Skeletal muscle satellite cell (primary cell): ENCODE measurements around the gene GPR180.
"Not testable (repeated sequence)": the region's sequence is repeated elsewhere in the genome, so short reads cannot be mapped to it uniquely, and the experiment has no call there.

Source experiments
- H3K27me3 ChIP-seq: 2 replicates; pipeline ENCODE4 v1.7.0; 2013; ENCODE audit warnings: low read length; ENCODE audit not compliant: control insufficient read depth, insufficient read depth
- H3K36me3 ChIP-seq: 2 replicates; pipeline ENCODE4 v1.7.0; 2013; ENCODE audit warnings: mild to moderate bottlenecking, control low read depth, low read length; ENCODE audit not compliant: insufficient read depth
- H3K4me1 ChIP-seq: 2 replicates; pipeline ENCODE4 v1.7.0; 2013; ENCODE audit warnings: low read length; ENCODE audit not compliant: control insufficient read depth, insufficient read depth
- H3K4me2 ChIP-seq: 2 replicates; pipeline ENCODE4 v1.7.0; 2013; ENCODE audit warnings: mild to moderate bottlenecking, low read length
- H3K4me3 ChIP-seq: 2 replicates; pipeline ENCODE4 v1.7.0; 2013; ENCODE audit warnings: low read length
- H3K9ac ChIP-seq: 2 replicates; pipeline ENCODE4 v1.7.0; 2013; ENCODE audit warnings: mild to moderate bottlenecking, low read depth, low read length, moderate library complexity
- H3K9me3 ChIP-seq: replicated peaks from 2 replicates; pipeline ENCODE4 v1.7.0; 2013; ENCODE audit warnings: mild to moderate bottlenecking, control low read depth, low read length

Gene GPR180

GRCh38 chr13:94622344-94622743 is 20.7 kb downstream of the GPR180 start:
- Histone ChIP-seq H3K36me3 (peaks cover 55% of the 10 kb centered on the region), H3K9me3 (no peaks in the 10 kb centered on the region), H3K4me3 (no peak overlapping the region), H3K27me3 (no peaks in the 10 kb centered on the region), H3K9ac (no peak overlapping the region), H3K4me2 (no peak overlapping the region), H3K4me1 (no peaks in the 10 kb centered on the region)

- Histone ChIP-seq H3K36me3 (peaks cover 64% of the 10 kb centered on the region), H3K9ac (no peak overlapping the region), H3K4me1 (no peaks in the 10 kb centered on the region), H3K4me2 (no peak overlapping the region), H3K9me3 (no peaks in the 10 kb centered on the region), H3K27me3 (no peaks in the 10 kb centered on the region), H3K4me3 (no peak overlapping the region)
Observed at GRCh38 chr13:94623316-94623715, 21.7 kb downstream of the GPR180 start.

GRCh38 chr13:94630858-94631257 is 29.2 kb downstream of the GPR180 start:
- H3K4me3 ChIP-seq: no peak overlapping the region
- no peaks in the 10 kb centered on the region for H3K27me3 ChIP-seq
- H3K4me1 ChIP-seq: no peaks in the 10 kb centered on the region
- H3K4me2 ChIP-seq: no peak overlapping the region
- no peak overlapping the region for H3K9ac ChIP-seq
- no peaks in the 10 kb centered on the region for H3K9me3 ChIP-seq
- H3K36me3 ChIP-seq: peaks cover 55% of the 10 kb centered on the region

- Histone ChIP-seq H3K36me3 (peaks cover 46% of the 10 kb centered on the region), H3K9me3 (no peaks in the 10 kb centered on the region), H3K27me3 (no peaks in the 10 kb centered on the region), H3K9ac (no peak overlapping the region), H3K4me2 (no peak overlapping the region), H3K4me1 (no peaks in the 10 kb centered on the region), H3K4me3 (no peak overlapping the region)
Observed at GRCh38 chr13:94632226-94632980, 30.7 kb downstream of the GPR180 start.

GRCh38 chr13:94636096-94636495 is 34.4 kb downstream of the GPR180 start:
- not testable (repeated sequence) for H3K27me3 ChIP-seq, H3K9me3 ChIP-seq, H3K4me3 ChIP-seq, H3K4me2 ChIP-seq, H3K9ac ChIP-seq
- peaks cover 16% of the 10 kb centered on the region for H3K36me3 ChIP-seq
- peaks cover 11% of the 10 kb centered on the region for H3K4me1 ChIP-seq

GRCh38 chr13:94636942-94637578 is 35.4 kb downstream of the GPR180 start:
- peaks cover 13% of the 10 kb centered on the region for H3K36me3 ChIP-seq
- H3K9ac ChIP-seq: no peak overlapping the region
- no peaks in the 10 kb centered on the region for H3K9me3 ChIP-seq
- H3K27me3 ChIP-seq: no peaks in the 10 kb centered on the region
- H3K4me2 ChIP-seq: no peak overlapping the region
- H3K4me1 ChIP-seq: peaks cover 20% of the 10 kb centered on the region
- no peak overlapping the region for H3K4me3 ChIP-seq

GRCh38 chr13:94637677-94638076 is 36.0 kb downstream of the GPR180 start:
- not testable (repeated sequence) for H3K4me2 ChIP-seq, H3K9me3 ChIP-seq
- peaks cover 20% of the 10 kb centered on the region for H3K4me1 ChIP-seq

GRCh38 chr13:94640721-94641120 is 39.1 kb downstream of the GPR180 start:
- H3K36me3 ChIP-seq: no peaks in the 10 kb centered on the region
- H3K27me3 ChIP-seq: no peaks in the 10 kb centered on the region
- H3K4me2 ChIP-seq: peak overlapping the region; percentile 60
- peak overlapping the region; percentile 66 for H3K9ac ChIP-seq
- peaks cover 20% of the 10 kb centered on the region for H3K4me1 ChIP-seq
- no peak overlapping the region for H3K4me3 ChIP-seq
- no peaks in the 10 kb centered on the region for H3K9me3 ChIP-seq

More at GRCh38 chr13:94637677-94638076, 36.0 kb downstream of the GPR180 start:
- not testable (repeated sequence) for H3K27me3 ChIP-seq, H3K9ac ChIP-seq, H3K4me3 ChIP-seq
- peaks cover 12% of the 10 kb centered on the region for H3K36me3 ChIP-seq

GRCh38 chr13:94641409-94641941 is 39.8 kb downstream of the GPR180 start:
- peak overlapping the region; percentile 66 for H3K9ac ChIP-seq
- no peaks in the 10 kb centered on the region for H3K36me3 ChIP-seq
- H3K9me3 ChIP-seq: no peaks in the 10 kb centered on the region
- H3K4me1 ChIP-seq: peaks cover 20% of the 10 kb centered on the region
- H3K4me2 ChIP-seq: peak overlapping the region; percentile 60
- H3K27me3 ChIP-seq: no peaks in the 10 kb centered on the region
- peak overlapping the region; percentile 16 for H3K4me3 ChIP-seq

- Histone ChIP-seq H3K9me3 (no peaks in the 10 kb centered on the region), H3K4me1 (peaks cover 2% of the 10 kb centered on the region), H3K27me3 (no peaks in the 10 kb centered on the region), H3K4me3 (no peak overlapping the region), H3K4me2 (no peak overlapping the region), H3K9ac (no peak overlapping the region), H3K36me3 (no peaks in the 10 kb centered on the region)
Observed at GRCh38 chr13:94646904-94647303, 45.2 kb downstream of the GPR180 start.

GRCh38 chr13:94656176-94656575 is 54.5 kb downstream of the GPR180 start:
- H3K4me2 ChIP-seq: no peak overlapping the region
- H3K4me3 ChIP-seq: no peak overlapping the region
- H3K36me3 ChIP-seq: no peaks in the 10 kb centered on the region
- no peak overlapping the region for H3K9ac ChIP-seq
- no peaks in the 10 kb centered on the region for H3K9me3 ChIP-seq
- peaks cover 21% of the 10 kb centered on the region for H3K4me1 ChIP-seq
- no peaks in the 10 kb centered on the region for H3K27me3 ChIP-seq
